ENCODE data around the gene C16orf78.

Gene C16orf78

DNA sequence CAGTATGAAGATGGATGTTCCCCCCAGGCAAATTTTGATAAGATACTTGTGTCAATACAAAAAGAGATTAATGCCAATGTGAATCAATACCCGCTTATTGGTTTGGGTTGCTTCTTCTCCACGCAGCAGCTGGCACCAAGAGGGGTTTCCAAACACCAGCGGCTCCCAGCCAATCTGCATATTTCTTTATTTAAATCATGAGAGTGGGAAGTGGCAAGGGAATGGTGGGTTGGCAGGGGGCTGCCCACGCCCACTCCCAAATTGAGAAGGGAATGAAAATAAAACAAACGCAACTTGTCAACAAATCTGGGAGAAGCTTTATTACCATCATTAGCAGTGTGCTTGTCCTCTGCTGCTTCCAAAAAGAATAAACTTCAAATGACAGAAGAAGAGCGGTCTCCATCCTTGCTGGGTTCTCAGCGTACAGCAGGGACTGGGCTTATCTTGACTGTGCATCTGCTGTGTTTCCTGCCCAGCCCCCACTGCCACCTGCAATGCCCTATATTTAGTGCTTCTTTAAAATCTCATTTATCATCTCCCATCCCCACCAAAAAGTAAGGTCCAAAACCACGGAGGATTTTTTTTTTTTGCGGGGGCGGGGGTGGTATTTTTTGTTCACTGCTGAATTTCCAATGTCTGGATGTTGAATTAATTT lies 34.9 kb upstream of the C16orf78 start:
- no peaks in the 10 kb centered on the region for H3K9me3 ChIP-seq (ENCODE audit: control insufficient read depth, low read length)
- H3K4me3 ChIP-seq (ENCODE audit: low read depth, low read length), result no peak overlapping the region
- H3K4me2 ChIP-seq (ENCODE audit: low read length), result no peak overlapping the region
- no peaks in the 10 kb centered on the region for H3K36me3 ChIP-seq (ENCODE audit: control insufficient read depth, insufficient read depth, low read length)
- no peaks in the 10 kb centered on the region for H3K27me3 ChIP-seq (ENCODE audit: control insufficient read depth, insufficient read depth, low read length)
- H3K27ac ChIP-seq, result no peak overlapping the region
- H3K4me1 ChIP-seq, result no peaks in the 10 kb centered on the region
- TF ChIP-seq, protein P1, sequence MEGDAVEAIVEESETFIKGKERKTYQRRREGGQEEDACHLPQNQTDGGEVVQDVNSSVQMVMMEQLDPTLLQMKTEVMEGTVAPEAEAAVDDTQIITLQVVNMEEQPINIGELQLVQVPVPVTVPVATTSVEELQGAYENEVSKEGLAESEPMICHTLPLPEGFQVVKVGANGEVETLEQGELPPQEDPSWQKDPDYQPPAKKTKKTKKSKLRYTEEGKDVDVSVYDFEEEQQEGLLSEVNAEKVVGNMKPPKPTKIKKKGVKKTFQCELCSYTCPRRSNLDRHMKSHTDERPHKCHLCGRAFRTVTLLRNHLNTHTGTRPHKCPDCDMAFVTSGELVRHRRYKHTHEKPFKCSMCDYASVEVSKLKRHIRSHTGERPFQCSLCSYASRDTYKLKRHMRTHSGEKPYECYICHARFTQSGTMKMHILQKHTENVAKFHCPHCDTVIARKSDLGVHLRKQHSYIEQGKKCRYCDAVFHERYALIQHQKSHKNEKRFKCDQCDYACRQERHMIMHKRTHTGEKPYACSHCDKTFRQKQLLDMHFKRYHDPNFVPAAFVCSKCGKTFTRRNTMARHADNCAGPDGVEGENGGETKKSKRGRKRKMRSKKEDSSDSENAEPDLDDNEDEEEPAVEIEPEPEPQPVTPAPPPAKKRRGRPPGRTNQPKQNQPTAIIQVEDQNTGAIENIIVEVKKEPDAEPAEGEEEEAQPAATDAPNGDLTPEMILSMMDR (IDR thresholded peaks at IDR 0.05), result no peak
- no peak overlapping the region for H2AFZ ChIP-seq
- H3K79me2 ChIP-seq, result no peaks in the 10 kb centered on the region
- no peak overlapping the region for H3K9ac ChIP-seq

DNA sequence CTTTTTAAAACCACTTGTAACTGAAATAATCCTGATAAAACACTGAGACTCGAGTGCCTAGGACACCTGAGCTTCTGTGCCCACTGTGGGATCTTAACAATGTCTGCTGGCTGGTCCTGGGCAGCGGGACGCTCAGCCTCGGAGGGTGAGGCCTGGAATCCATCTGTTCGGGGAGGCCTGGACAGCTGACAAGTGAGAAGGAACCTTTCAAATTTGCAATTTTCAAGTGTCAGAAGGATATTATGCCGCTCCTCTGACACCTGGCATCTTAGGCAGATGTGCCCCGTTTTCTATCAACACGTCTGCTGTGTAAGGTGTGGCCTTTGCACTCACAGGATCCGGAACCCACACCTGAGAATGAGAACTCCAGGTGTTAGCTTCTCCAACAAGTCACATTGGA lies 33.1 kb upstream of the C16orf78 start:
- Histone ChIP-seq H3K4me2 (ENCODE audit: low read length) (no peak overlapping the region), H2AFZ (no peak overlapping the region), H3K27me3 (ENCODE audit: control insufficient read depth, insufficient read depth, low read length) (no peaks in the 10 kb centered on the region), H3K9me3 (ENCODE audit: control insufficient read depth, low read length) (no peaks in the 10 kb centered on the region), H3K4me1 (no peaks in the 10 kb centered on the region), H3K9ac (no peak overlapping the region), H3K4me3 (ENCODE audit: low read depth, low read length) (no peak overlapping the region), H3K27ac (no peak overlapping the region), H3K79me2 (no peaks in the 10 kb centered on the region), H3K36me3 (ENCODE audit: control insufficient read depth, insufficient read depth, low read length) (no peaks in the 10 kb centered on the region)
- TF ChIP-seq, protein P1 (IDR thresholded peaks at IDR 0.05), result no peak

DNA sequence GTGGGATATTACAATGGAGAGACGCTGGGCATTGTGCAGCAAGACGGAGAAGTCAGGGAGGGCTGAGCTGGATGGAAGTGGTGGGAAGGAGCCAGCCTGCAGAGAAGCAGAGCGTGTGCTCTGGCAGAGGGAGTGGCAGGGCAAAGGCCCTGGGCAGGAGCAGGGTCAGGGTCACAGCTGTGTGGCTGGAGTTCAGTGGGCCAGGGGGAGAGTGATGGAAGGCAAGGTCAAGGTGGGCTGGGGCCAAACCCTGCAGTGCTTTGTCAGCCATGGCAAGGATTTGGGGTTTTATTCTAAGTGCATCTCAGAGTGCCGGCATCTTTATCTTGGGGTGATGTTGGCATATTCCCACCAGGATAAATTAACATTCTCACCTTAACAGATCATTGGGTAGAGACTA lies 31.9 kb upstream of the C16orf78 start:
- Histone ChIP-seq H3K79me2 (no peaks in the 10 kb centered on the region), H3K4me1 (no peaks in the 10 kb centered on the region), H3K9ac (no peak overlapping the region), H3K9me3 (ENCODE audit: control insufficient read depth, low read length) (no peaks in the 10 kb centered on the region), H3K36me3 (ENCODE audit: control insufficient read depth, insufficient read depth, low read length) (no peaks in the 10 kb centered on the region), H3K27me3 (ENCODE audit: control insufficient read depth, insufficient read depth, low read length) (no peaks in the 10 kb centered on the region), H3K4me3 (ENCODE audit: low read depth, low read length) (no peak overlapping the region), H2AFZ (no peak overlapping the region), H3K4me2 (ENCODE audit: low read length) (no peak overlapping the region), H3K27ac (no peak overlapping the region)
- TF ChIP-seq, protein P1 (IDR thresholded peaks at IDR 0.05), result no peak

DNA sequence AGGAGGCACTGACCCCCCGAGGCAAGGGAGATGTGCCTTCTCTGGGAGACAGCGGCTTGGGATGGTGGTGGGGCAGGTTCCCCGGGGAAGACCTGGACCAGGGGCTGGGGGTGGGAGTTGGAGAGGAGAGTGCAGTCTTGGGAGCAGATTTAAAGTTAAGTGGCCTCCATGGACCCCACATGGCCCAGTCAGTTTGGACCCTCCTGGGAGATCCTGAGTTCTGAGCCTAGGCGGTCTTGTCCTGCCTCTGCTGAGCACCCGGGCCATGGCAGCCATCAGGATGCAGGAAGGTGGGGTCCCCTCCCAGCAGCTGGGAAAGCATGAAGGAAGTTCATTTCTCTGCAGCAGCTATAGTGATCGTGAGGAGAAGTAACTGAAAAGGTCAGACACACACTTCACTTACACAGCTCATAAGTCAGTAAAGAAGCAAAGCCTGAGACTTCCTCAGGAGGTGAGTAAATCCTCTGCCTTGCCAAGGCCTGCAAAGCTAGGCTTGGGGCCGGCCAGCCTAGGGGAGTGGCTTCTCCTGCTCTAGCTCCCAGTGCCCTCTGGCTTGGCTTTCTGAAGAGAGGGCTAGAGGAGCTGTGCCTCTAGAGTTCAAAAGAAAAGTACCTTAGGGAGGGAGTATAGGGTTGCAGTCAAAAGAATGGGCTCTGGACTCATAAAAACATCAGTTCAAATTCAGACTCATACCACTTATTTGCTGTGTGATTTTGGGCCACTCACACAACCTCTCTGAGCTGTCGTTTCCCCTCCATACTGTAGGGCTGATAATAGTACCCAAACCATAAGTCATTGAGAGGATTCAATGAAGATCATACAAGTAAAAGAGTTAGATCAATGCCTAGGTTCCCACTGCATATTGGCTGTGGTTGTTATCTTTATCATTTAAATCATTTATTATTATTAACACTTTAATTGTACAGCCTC lies 31.0 kb upstream of the C16orf78 start:
- no peak overlapping the region for H3K27ac ChIP-seq
- H3K4me2 ChIP-seq (ENCODE audit: low read length), result no peak overlapping the region
- H3K79me2 ChIP-seq, result no peaks in the 10 kb centered on the region
- no peaks in the 10 kb centered on the region for H3K27me3 ChIP-seq (ENCODE audit: control insufficient read depth, insufficient read depth, low read length)
- no peak overlapping the region for H3K9ac ChIP-seq
- no peaks in the 10 kb centered on the region for H3K4me1 ChIP-seq
- no peaks in the 10 kb centered on the region for H3K9me3 ChIP-seq (ENCODE audit: control insufficient read depth, low read length)
- no peak overlapping the region for H3K4me3 ChIP-seq (ENCODE audit: low read depth, low read length)
- H3K36me3 ChIP-seq (ENCODE audit: control insufficient read depth, insufficient read depth, low read length), result no peaks in the 10 kb centered on the region
- no peak overlapping the region for H2AFZ ChIP-seq
- TF ChIP-seq, protein P1 (IDR thresholded peaks at IDR 0.05), result no peak
